C4-2B (cell line): ENCODE results near the gene OCEL1.

Experiments used
- ZFX ChIP-seq: fragments of 450-650 bp; IDR thresholded peaks from 2 replicates; pipeline ENCODE4 v1.6.1; 2017
- TF ChIP-seq, protein P1 (sequence below): fragments of 450-650 bp; conservative IDR thresholded peaks from 2 replicates; pipeline ENCODE4 v1.5.1; 2017; ENCODE audit warnings: mild to moderate bottlenecking

DNA sequence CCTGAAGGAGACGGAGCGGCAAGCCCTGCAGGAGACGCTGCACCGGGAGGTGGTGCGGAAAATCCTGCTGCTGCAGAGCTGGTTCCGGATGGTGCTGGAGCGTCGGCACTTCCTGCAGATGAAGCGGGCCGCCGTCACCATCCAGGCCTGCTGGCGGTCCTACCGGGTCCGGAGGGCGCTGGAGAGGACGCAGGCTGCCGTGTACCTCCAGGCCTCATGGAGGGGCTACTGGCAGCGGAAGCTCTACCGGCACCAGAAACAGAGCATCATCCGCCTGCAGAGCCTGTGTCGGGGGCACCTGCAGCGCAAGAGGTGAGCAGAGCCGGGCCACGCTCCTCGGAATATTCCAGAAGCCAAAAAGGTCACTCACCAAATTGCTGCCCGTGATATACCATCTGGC lies 33.3 kb upstream of the OCEL1 start:
- TF ChIP-seq, protein P1, sequence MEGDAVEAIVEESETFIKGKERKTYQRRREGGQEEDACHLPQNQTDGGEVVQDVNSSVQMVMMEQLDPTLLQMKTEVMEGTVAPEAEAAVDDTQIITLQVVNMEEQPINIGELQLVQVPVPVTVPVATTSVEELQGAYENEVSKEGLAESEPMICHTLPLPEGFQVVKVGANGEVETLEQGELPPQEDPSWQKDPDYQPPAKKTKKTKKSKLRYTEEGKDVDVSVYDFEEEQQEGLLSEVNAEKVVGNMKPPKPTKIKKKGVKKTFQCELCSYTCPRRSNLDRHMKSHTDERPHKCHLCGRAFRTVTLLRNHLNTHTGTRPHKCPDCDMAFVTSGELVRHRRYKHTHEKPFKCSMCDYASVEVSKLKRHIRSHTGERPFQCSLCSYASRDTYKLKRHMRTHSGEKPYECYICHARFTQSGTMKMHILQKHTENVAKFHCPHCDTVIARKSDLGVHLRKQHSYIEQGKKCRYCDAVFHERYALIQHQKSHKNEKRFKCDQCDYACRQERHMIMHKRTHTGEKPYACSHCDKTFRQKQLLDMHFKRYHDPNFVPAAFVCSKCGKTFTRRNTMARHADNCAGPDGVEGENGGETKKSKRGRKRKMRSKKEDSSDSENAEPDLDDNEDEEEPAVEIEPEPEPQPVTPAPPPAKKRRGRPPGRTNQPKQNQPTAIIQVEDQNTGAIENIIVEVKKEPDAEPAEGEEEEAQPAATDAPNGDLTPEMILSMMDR = no peak
- no peak for TF ChIP-seq ZFX
